ENCODE measurements around the gene PHACTR4.

Gene PHACTR4

GRCh38 chr1:28426831-28427230 is 57.3 kb downstream of the PHACTR4 start:
- WGBS (ENCODE audit: extremely low coverage, insufficient coverage, insufficient read length) = no CpG with 5 or more reads among the region's 1 CpG
- Histone ChIP-seq H2BK120ac (ENCODE audit: insufficient read depth, low read length, poor library complexity) (no peak overlapping the region), H3K4me3 (ENCODE audit: low read depth, low read length) (no peak overlapping the region), H3K23ac (ENCODE audit: low read length) (no peak overlapping the region), H3K4me1 (ENCODE audit: control insufficient read depth in 1 of 2, insufficient read depth in 2 of 2, low read length in 2 of 2) (no peaks in the 10 kb centered on the region), H4K91ac (ENCODE audit: low read depth, low read length) (no peak overlapping the region), H3K9ac (ENCODE audit: low read length) (no peak overlapping the region), H3K79me1 (ENCODE audit: low read length) (no peaks in the 10 kb centered on the region), H4K12ac (ENCODE audit: low read depth, low read length) (no peak overlapping the region), H3K27ac (ENCODE audit: low read depth, low read length) (no peak overlapping the region), H3K79me2 (ENCODE audit: control insufficient read depth, insufficient read depth, low read length, poor library complexity) (no peaks in the 10 kb centered on the region), H3K14ac (ENCODE audit: low read length) (no peak overlapping the region), H2AFZ (ENCODE audit: insufficient read depth, low read length, poor library complexity) (no peak overlapping the region), H2BK5ac (ENCODE audit: low read depth, low read length, poor library complexity) (no peak overlapping the region), H3K36me3 (ENCODE audit: control insufficient read depth in 1 of 2, insufficient read depth in 2 of 2, low read length in 2 of 2) (peaks cover 2 to 3% of the 10 kb centered on the region in 2 experiments), H3K4me2 (ENCODE audit: low read length) (no peak overlapping the region), H3K9me3 (ENCODE audit: insufficient read depth, low read depth, low read length) (no peaks in the 10 kb centered on the region), H2BK12ac (ENCODE audit: low read length) (no peak overlapping the region), H4K8ac (ENCODE audit: low read depth, low read length) (no peak overlapping the region), H3K4ac (ENCODE audit: low read depth, low read length) (no peak overlapping the region), H3K27me3 (ENCODE audit: insufficient read depth, low read length) (no peaks in the 10 kb centered on the region), H3K18ac (ENCODE audit: low read length) (no peak overlapping the region), H2AK5ac (ENCODE audit: low read length) (no peak overlapping the region)
- no peak for DNase-seq

GRCh38 chr1:28428012-28428411 is 58.5 kb downstream of the PHACTR4 start:
- Histone ChIP-seq H3K36me3 (ENCODE audit: control insufficient read depth in 1 of 2, insufficient read depth in 2 of 2, low read length in 2 of 2) (peaks cover under 1 to 2% of the 10 kb centered on the region in 2 experiments), H2BK120ac (ENCODE audit: insufficient read depth, low read length, poor library complexity) (no peak overlapping the region), H2BK5ac (ENCODE audit: low read depth, low read length, poor library complexity) (no peak overlapping the region), H2AFZ (ENCODE audit: insufficient read depth, low read length, poor library complexity) (no peak overlapping the region), H3K4me2 (ENCODE audit: low read length) (no peak overlapping the region), H2AK5ac (ENCODE audit: low read length) (no peak overlapping the region), H2BK12ac (ENCODE audit: low read length) (no peak overlapping the region), H3K14ac (ENCODE audit: low read length) (no peak overlapping the region), H3K9me3 (ENCODE audit: insufficient read depth, low read depth, low read length) (no peaks in the 10 kb centered on the region), H3K4me3 (ENCODE audit: low read depth, low read length) (no peak overlapping the region), H3K79me1 (ENCODE audit: low read length) (no peaks in the 10 kb centered on the region), H4K12ac (ENCODE audit: low read depth, low read length) (no peak overlapping the region), H3K79me2 (ENCODE audit: control insufficient read depth, insufficient read depth, low read length, poor library complexity) (no peaks in the 10 kb centered on the region), H3K4ac (ENCODE audit: low read depth, low read length) (no peak overlapping the region), H3K27me3 (ENCODE audit: insufficient read depth, low read length) (no peaks in the 10 kb centered on the region), H3K23ac (ENCODE audit: low read length) (no peak overlapping the region), H3K18ac (ENCODE audit: low read length) (no peak overlapping the region), H4K8ac (ENCODE audit: low read depth, low read length) (no peak overlapping the region), H4K91ac (ENCODE audit: low read depth, low read length) (no peak overlapping the region), H3K9ac (ENCODE audit: low read length) (no peak overlapping the region), H3K27ac (ENCODE audit: low read depth, low read length) (no peak overlapping the region), H3K4me1 (ENCODE audit: control insufficient read depth in 1 of 2, insufficient read depth in 2 of 2, low read length in 2 of 2) (no peaks in the 10 kb centered on the region)
- no CpG with 5 or more reads among the region's 1 CpG for WGBS (ENCODE audit: extremely low coverage, insufficient coverage, insufficient read length)
- no peak for DNase-seq

- no peaks in the 10 kb centered on the region for H3K4me1 ChIP-seq (ENCODE audit: control insufficient read depth in 1 of 2, insufficient read depth in 2 of 2, low read length in 2 of 2)
- no peaks in the 10 kb centered on the region for H3K79me2 ChIP-seq (ENCODE audit: control insufficient read depth, insufficient read depth, low read length, poor library complexity)
- H3K4me3 ChIP-seq (ENCODE audit: low read depth, low read length) = no peak overlapping the region
- no peak overlapping the region for H3K4ac ChIP-seq (ENCODE audit: low read depth, low read length)
- no peak overlapping the region for H4K8ac ChIP-seq (ENCODE audit: low read depth, low read length)
- H3K9ac ChIP-seq (ENCODE audit: low read length) = no peak overlapping the region
- no peaks in the 10 kb centered on the region for H3K79me1 ChIP-seq (ENCODE audit: low read length)
- H3K9me3 ChIP-seq (ENCODE audit: insufficient read depth, low read depth, low read length) = no peaks in the 10 kb centered on the region
- H4K12ac ChIP-seq (ENCODE audit: low read depth, low read length) = no peak overlapping the region
- no peak overlapping the region for H3K27ac ChIP-seq (ENCODE audit: low read depth, low read length)
- no peak overlapping the region for H2BK5ac ChIP-seq (ENCODE audit: low read depth, low read length, poor library complexity)
- H3K36me3 ChIP-seq (ENCODE audit: control insufficient read depth in 1 of 2, insufficient read depth in 2 of 2, low read length in 2 of 2) = peaks cover 0 to 2% of the 10 kb centered on the region in 2 experiments
- H3K14ac ChIP-seq (ENCODE audit: low read length) = no peak overlapping the region
- no peak for DNase-seq
- H3K4me2 ChIP-seq (ENCODE audit: low read length) = no peak overlapping the region
- no peak overlapping the region for H2BK12ac ChIP-seq (ENCODE audit: low read length)
- H3K18ac ChIP-seq (ENCODE audit: low read length) = no peak overlapping the region
- no peak overlapping the region for H3K23ac ChIP-seq (ENCODE audit: low read length)
- no peak overlapping the region for H2AFZ ChIP-seq (ENCODE audit: insufficient read depth, low read length, poor library complexity)
- no peak overlapping the region for H4K91ac ChIP-seq (ENCODE audit: low read depth, low read length)
- H2BK120ac ChIP-seq (ENCODE audit: insufficient read depth, low read length, poor library complexity) = no peak overlapping the region
- H2AK5ac ChIP-seq (ENCODE audit: low read length) = no peak overlapping the region
- WGBS (ENCODE audit: extremely low coverage, insufficient coverage, insufficient read length) = no CpG with 5 or more reads among the region's 6 CpGs
- no peaks in the 10 kb centered on the region for H3K27me3 ChIP-seq (ENCODE audit: insufficient read depth, low read length)
Observed at GRCh38 chr1:28428990-28429520, 59.5 kb downstream of the PHACTR4 start.

- H3K27ac ChIP-seq (ENCODE audit: low read depth, low read length) = no peak overlapping the region
- no peak overlapping the region for H2AFZ ChIP-seq (ENCODE audit: insufficient read depth, low read length, poor library complexity)
- H3K27me3 ChIP-seq (ENCODE audit: insufficient read depth, low read length) = no peaks in the 10 kb centered on the region
- no peak overlapping the region for H3K4me3 ChIP-seq (ENCODE audit: low read depth, low read length)
- no peak overlapping the region for H2BK120ac ChIP-seq (ENCODE audit: insufficient read depth, low read length, poor library complexity)
- no peak overlapping the region for H2BK12ac ChIP-seq (ENCODE audit: low read length)
- H3K18ac ChIP-seq (ENCODE audit: low read length) = no peak overlapping the region
- no CpG with 5 or more reads among the region's 2 CpGs for WGBS (ENCODE audit: extremely low coverage, insufficient coverage, insufficient read length)
- no peak overlapping the region for H2BK5ac ChIP-seq (ENCODE audit: low read depth, low read length, poor library complexity)
- no peak overlapping the region for H4K91ac ChIP-seq (ENCODE audit: low read depth, low read length)
- H3K9me3 ChIP-seq (ENCODE audit: insufficient read depth, low read depth, low read length) = no peaks in the 10 kb centered on the region
- no peak overlapping the region for H3K14ac ChIP-seq (ENCODE audit: low read length)
- peaks cover 0 to 6% of the 10 kb centered on the region in 2 experiments for H3K4me1 ChIP-seq (ENCODE audit: control insufficient read depth in 1 of 2, insufficient read depth in 2 of 2, low read length in 2 of 2)
- H3K9ac ChIP-seq (ENCODE audit: low read length) = no peak overlapping the region
- no peak overlapping the region for H3K23ac ChIP-seq (ENCODE audit: low read length)
- H4K8ac ChIP-seq (ENCODE audit: low read depth, low read length) = no peak overlapping the region
- no peak overlapping the region for H2AK5ac ChIP-seq (ENCODE audit: low read length)
- H3K79me2 ChIP-seq (ENCODE audit: control insufficient read depth, insufficient read depth, low read length, poor library complexity) = no peaks in the 10 kb centered on the region
- no peaks in the 10 kb centered on the region for H3K79me1 ChIP-seq (ENCODE audit: low read length)
- H3K36me3 ChIP-seq (ENCODE audit: control insufficient read depth in 1 of 2, insufficient read depth in 2 of 2, low read length in 2 of 2) = no peaks in the 10 kb centered on the region
- DNase-seq = no peak
- no peak overlapping the region for H3K4me2 ChIP-seq (ENCODE audit: low read length)
- no peak overlapping the region for H4K12ac ChIP-seq (ENCODE audit: low read depth, low read length)
- no peak overlapping the region for H3K4ac ChIP-seq (ENCODE audit: low read depth, low read length)
Observed at GRCh38 chr1:28436211-28436769, 66.8 kb downstream of the PHACTR4 start.
